Measurements from ENCODE around the gene DENND10.
"Not testable (repeated sequence)": the region's sequence is repeated elsewhere in the genome, so short reads cannot be mapped to it uniquely, and the experiment has no call there.

The DENND10 gene

GRCh38 chr10:119098576-119098975, 5.3 kb upstream of the DENND10 start:
- DNase-seq, result no peak

GRCh38 chr10:119100434-119101238, 3.3 kb upstream of the DENND10 start:
- DNase-seq, result no peak

GRCh38 chr10:119101366-119102098, 2.4 kb upstream of the DENND10 start:
- DNase-seq, result no peak

GRCh38 chr10:119103241-119103902, 541 bp upstream of the DENND10 start:
- DNase-seq, result no peak

- DNase-seq, result no peak
Observed at GRCh38 chr10:119104654-119105015, 722 bp downstream of the DENND10 start.

GRCh38 chr10:119105155-119105554, 1.2 kb downstream of the DENND10 start:
- DNase-seq, result no peak

GRCh38 chr10:119105899-119106298, 2.0 kb downstream of the DENND10 start:
- not testable (repeated sequence) for DNase-seq

GRCh38 chr10:119107106-119107505, 3.2 kb downstream of the DENND10 start:
- not testable (repeated sequence) for DNase-seq

GRCh38 chr10:119107771-119108170, 3.9 kb downstream of the DENND10 start:
- not testable (repeated sequence) for DNase-seq

- no peak for DNase-seq
Observed at GRCh38 chr10:119112056-119112455, 8.1 kb downstream of the DENND10 start.

GRCh38 chr10:119113751-119114732, 10.1 kb downstream of the DENND10 start:
- peak; percentile 68 for DNase-seq

GRCh38 chr10:119115926-119116325, 12.0 kb downstream of the DENND10 start:
- DNase-seq, result no peak

GRCh38 chr10:119116326-119116951, 12.5 kb downstream of the DENND10 start:
- no peak for DNase-seq

GRCh38 chr10:119118231-119118630, 14.3 kb downstream of the DENND10 start:
- no peak for DNase-seq

- DNase-seq, result no peak
Observed at GRCh38 chr10:119119400-119119799, 15.5 kb downstream of the DENND10 start.

GRCh38 chr10:119120413-119120867, 16.5 kb downstream of the DENND10 start:
- DNase-seq, result no peak

GRCh38 chr10:119120875-119121274, 17.0 kb downstream of the DENND10 start:
- no peak for DNase-seq

GRCh38 chr10:119125942-119126341, 22.0 kb downstream of the DENND10 start:
- no peak for DNase-seq

GRCh38 chr10:119129721-119130120, 25.8 kb downstream of the DENND10 start:
- no peak for DNase-seq

GRCh38 chr10:119131512-119132240, 27.8 kb downstream of the DENND10 start:
- peak; percentile 39 for DNase-seq

All from fibroblast of skin of scalp (primary cell).